ENCODE data around the gene ZNF414.
A peak's percentile ranks its signal among the peaks of the same experiment; 100 is the strongest.

ZNF414 gene

DNA sequence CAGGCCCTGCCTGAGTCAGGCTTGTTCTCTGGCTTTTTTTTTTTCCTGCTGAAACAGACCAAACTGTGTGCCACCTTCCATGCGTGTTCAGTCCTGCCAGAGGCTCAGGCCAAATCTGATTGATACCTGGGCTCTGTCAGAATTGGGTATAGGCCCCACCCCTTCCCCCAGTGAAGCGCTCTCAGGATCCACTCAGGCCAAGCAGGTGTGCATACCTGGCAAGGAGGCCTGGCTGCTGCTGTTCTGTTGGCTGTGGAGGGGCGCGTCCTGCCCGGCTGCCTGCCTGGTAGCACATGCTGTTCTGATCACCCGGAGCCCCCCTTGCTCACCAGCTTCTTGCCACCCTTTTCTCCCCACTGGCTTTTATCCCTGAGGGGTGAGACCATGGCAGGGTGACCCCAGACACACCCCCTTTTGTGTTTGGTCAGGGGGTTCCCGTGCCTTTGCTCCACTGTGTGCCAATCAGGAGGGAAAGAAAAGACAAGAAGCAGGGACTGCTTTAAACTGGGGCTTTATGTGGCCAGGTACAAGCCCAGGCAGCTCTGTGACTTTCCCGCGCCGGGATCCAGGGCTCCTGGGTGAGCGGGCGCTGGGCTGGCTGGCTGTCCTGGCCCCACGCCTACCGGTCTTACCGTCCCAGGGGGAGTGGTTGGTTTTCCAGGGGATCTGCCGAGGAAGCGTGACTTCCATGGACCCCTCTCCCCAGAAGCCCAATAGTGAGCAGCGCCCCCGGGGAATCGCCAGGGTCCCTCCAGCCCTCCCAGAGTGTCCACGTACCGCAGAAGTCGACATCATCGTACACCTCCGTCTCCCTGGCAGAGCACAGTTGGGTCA, 24.2 kb downstream of the ZNF414 start:
- DNase-seq = no peak

GRCh38 chr19:8488365-8488764, 25.6 kb downstream of the ZNF414 start:
- DNase-seq = no peak

GRCh38 chr19:8487137-8487851, 26.7 kb downstream of the ZNF414 start:
- peak; percentile 99 for DNase-seq

- no peak for DNase-seq
Observed at GRCh38 chr19:8486661-8487136, 27.3 kb downstream of the ZNF414 start.

DNA sequence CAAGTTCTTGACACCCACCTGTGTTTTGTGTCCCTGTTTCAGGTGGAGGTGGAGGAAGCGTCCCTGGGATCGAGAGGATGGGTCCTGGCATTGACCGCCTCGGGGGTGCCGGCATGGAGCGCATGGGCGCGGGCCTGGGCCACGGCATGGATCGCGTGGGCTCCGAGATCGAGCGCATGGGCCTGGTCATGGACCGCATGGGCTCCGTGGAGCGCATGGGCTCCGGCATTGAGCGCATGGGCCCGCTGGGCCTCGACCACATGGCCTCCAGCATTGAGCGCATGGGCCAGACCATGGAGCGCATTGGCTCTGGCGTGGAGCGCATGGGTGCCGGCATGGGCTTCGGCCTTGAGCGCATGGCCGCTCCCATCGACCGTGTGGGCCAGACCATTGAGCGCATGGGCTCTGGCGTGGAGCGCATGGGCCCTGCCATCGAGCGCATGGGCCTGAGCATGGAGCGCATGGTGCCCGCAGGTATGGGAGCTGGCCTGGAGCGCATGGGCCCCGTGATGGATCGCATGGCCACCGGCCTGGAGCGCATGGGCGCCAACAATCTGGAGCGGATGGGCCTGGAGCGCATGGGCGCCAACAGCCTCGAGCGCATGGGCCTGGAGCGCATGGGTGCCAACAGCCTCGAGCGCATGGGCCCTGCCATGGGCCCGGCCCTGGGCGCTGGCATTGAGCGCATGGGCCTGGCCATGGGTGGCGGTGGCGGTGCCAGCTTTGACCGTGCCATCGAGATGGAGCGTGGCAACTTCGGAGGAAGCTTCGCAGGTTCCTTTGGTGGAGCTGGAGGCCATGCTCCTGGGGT, 28.2 kb downstream of the ZNF414 start:
- no peak for DNase-seq

DNA sequence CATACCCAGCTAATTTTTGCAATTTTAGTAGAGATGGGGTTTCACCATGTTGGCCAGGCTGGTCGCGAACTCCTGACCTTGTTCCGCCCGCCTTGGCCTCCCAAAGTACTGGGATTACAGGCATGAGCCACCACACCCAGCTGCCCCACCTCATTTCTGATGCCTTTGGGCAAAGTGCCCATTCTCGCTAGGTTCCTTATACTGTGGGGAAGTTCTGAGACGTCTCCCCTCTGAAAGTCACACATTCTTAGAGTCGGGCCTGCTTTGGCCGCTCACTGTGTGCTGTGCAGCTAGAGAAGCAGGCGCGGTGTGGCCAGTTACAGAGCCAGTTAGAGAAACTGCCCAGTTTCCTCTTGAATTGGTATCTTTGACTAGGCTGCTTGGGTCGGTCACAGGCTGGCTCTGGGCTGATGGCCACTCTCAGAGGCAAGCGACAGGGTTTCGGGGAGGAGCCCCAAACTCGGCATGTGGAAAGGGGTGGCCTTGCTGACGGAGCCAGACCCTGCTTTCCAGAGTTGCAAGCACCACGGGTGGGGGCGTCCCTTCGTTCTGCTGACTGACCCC, 29.6 kb downstream of the ZNF414 start:
- no peak for DNase-seq

DNA sequence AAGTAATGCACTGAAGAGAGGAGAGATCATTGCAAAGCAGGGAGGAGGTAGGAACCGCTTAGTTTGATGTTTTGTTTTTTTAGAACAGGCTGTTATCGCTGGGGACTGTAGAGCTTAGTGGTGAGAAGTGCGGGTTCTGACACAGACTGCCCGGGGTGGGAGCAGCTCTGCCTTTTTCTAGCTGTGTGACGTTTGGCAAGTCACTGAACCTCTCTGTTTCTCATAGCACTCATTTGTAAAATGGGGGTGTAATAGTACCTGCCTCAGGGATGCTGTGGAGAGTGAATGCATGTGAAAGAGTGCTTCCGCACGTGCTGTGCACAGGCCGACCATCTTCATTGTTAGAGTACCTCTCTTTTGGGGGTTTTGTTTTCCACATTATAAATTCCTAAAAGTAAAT, 30.8 kb downstream of the ZNF414 start:
- DNase-seq = no peak

DNA sequence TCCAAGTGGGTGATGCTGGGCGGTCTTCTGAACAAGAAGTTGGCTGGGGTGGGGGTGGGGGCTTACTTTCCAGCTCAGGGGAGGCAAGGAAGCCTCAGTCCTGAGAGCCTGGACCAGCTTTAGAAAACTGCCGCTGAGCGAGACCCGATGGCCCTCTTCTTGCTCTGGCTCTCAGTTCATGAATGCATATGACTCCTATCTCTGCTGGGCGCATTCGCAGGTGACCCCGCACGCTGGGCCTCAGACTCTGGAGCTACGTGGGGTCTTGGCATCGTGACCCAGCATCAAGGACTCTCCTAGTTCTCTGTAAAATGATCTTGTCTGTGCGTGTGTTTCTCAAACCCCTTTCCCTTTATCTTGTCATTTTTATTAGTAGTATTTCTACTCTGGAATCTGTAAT, 31.3 kb downstream of the ZNF414 start:
- DNase-seq = no peak

GRCh38 chr19:8481616-8482015, 32.4 kb downstream of the ZNF414 start:
- no peak for DNase-seq

- no peak for DNase-seq
Observed at GRCh38 chr19:8481201-8481600, 32.8 kb downstream of the ZNF414 start.

GRCh38 chr19:8478598-8478997, 35.4 kb downstream of the ZNF414 start:
- DNase-seq = no peak

DNA sequence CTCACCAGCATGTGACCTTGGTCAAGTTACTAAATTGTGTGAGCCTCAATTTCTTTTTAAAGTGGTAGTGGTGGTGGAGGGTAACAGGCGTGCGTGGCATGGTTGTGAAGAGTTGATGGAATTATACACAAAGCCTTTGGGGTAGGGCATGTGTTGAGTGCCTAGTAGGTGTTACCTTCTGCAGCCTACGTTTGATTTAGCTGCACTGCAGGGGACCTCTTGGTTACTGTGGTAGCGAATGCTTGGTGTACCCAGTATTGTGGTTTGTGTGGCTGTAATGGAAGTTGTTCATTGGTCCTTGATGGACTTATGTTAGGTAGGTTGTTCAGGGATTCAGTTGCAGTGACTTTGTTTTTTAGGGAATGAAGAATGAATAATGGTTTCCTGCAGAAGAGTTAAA, 36.1 kb downstream of the ZNF414 start:
- DNase-seq = no peak

- no peak for DNase-seq
Observed at GRCh38 chr19:8476524-8476923, 37.4 kb downstream of the ZNF414 start.

DNA sequence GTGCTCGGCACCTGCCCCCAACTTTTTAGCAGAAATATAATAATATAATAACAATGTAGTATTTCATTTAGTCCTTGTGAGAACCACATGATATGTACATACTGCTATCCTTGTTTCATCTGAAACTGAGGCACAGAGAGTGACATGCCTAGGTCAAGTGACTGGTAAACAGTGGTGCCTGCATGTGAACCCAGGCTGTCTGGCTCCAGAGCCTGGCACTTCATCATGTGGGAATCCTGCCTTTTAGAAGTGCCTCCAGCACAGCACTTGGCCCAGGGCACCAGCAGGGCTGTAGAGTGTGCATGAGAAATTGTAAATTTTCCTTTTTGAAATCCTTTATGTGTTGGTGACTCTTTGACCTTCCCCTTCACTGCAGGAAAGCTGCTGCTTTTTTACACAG, 39.0 kb downstream of the ZNF414 start:
- DNase-seq = no peak

- DNase-seq = no peak
Observed at GRCh38 chr19:8473648-8474476, 40.1 kb downstream of the ZNF414 start.

- DNase-seq = no peak
Observed at GRCh38 chr19:8469613-8470368, 44.2 kb downstream of the ZNF414 start.

- DNase-seq = no peak
Observed at GRCh38 chr19:8468761-8469373, 45.1 kb downstream of the ZNF414 start.

DNA sequence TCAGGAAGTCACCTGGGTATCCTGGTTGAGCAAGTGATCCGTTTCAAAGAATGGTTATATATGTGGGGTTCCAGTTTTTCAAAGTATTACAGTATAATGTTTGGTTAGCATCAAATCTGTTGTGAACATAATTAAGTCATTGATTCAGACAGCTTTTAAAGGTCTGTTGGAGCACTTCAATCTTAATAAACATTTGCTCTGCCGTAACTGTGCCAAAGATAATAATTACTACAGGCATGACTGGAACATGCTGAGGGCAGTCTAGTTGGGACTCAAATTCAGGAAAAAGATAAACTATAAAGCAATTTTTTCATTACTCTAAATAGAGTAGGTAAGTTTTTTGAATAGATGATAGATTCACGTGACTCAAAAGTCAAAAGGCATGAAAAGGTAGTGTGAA, 45.8 kb downstream of the ZNF414 start:
- no peak for DNase-seq

GRCh38 chr19:8466018-8466417, 47.9 kb downstream of the ZNF414 start:
- no peak for DNase-seq

DNA sequence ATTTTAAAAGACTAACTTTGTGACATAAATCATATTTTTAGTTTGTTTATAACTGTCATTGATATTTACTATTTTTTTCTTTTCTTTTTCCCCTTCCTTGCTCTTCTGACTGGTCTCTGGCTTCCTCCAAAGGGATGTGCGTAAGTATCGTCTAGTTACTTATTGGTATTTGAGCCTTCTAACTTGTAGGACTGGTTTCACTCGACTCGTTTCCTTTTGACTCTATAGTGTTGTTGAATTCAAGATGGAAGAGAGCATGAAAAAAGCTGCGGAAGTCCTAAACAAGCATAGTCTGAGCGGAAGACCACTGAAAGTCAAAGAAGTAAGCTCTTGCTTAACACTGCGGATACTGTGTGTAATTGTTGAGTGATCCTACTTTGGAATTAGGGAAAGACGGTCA, 50.6 kb downstream of the ZNF414 start:
- DNase-seq = no peak

DNA sequence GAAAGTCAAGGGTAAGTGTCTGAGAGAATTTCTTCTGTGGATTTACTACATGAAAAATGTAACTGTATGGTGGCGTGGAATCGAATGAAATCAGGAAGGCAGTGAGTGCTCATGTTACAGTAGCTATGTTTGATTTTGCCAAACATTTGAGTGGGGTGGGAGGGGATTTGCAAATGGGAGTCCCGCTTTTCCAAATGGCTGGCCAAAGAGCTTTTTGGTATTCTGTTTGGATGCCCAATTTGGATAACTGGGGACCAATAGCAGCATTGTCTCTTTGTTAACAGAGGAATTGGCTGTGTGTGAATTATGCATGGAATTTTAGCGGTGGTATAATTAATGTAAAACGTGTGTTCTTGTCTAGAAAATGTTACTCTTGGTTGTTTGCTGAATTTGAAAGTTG, 51.4 kb downstream of the ZNF414 start:
- DNase-seq = no peak

All from GF-D8 (cell line).